KMS-11 (cell line): ENCODE data around the gene MYO1H.

Experiments
- H2AFZ ChIP-seq: fragments of 200-600 bp; sonication (generic); 2 replicates; pipeline ENCODE4 v1.6.1; 2016; ENCODE audit warnings: antibody characterized with exemption, mixed run types, low read depth
- H3K27ac ChIP-seq: fragments of 200-600 bp; sonication (generic); 2 replicates; pipeline ENCODE4 v1.6.1; 2016; ENCODE audit warnings: mild to moderate bottlenecking, mixed run types
- H3K27me3 ChIP-seq: fragments of 200-600 bp; sonication (generic); 2 replicates; pipeline ENCODE4 v1.6.1; 2017; ENCODE audit warnings: mild to moderate bottlenecking, low read depth, mixed run types, moderate library complexity; ENCODE audit not compliant: insufficient read depth
- H3K36me3 ChIP-seq: fragments of 200-600 bp; sonication (generic); 2 replicates; pipeline ENCODE4 v1.6.1; 2017; ENCODE audit warnings: mild to moderate bottlenecking, mixed run types; ENCODE audit not compliant: insufficient read depth
- H3K4me1 ChIP-seq: fragments of 200-600 bp; sonication (generic); 2 replicates; pipeline ENCODE4 v1.6.1; 2016; ENCODE audit warnings: mild to moderate bottlenecking, low read depth, mixed run types; ENCODE audit not compliant: poor library complexity, severe bottlenecking
- H3K4me2 ChIP-seq: fragments of 200-600 bp; sonication (generic); 2 replicates; pipeline ENCODE4 v1.7.0; 2016; ENCODE audit warnings: mild to moderate bottlenecking, mixed run types
- H3K4me3 ChIP-seq: fragments of 200-600 bp; sonication (generic); IDR thresholded peaks from 2 replicates; pipeline ENCODE4 v1.6.1; 2017; ENCODE audit warnings: low read depth, low read length, mixed read lengths; ENCODE audit not compliant: insufficient read depth
- H3K79me2 ChIP-seq: fragments of 200-600 bp; sonication (generic); 2 replicates; pipeline ENCODE4 v1.6.1; 2016; ENCODE audit warnings: low read depth, mixed run types; ENCODE audit not compliant: insufficient read depth
- H3K9ac ChIP-seq: fragments of 200-600 bp; sonication (generic); 2 replicates; pipeline ENCODE4 v1.6.1; 2016; ENCODE audit warnings: mild to moderate bottlenecking, mixed run types
- H4K20me1 ChIP-seq: fragments of 200-600 bp; sonication (generic); 2 replicates; pipeline ENCODE4 v1.6.1; 2016; ENCODE audit warnings: mild to moderate bottlenecking, mixed run types; ENCODE audit not compliant: insufficient read depth
- TF ChIP-seq, protein P1 (sequence below): fragments of 200-600 bp; sonication (generic); conservative IDR thresholded peaks from 2 replicates; pipeline ENCODE4 v1.6.1; 2017; ENCODE audit warnings: low read depth, mild to moderate bottlenecking, antibody characterized with exemption, low read length, moderate library complexity, mixed read lengths

The MYO1H gene

DNA sequence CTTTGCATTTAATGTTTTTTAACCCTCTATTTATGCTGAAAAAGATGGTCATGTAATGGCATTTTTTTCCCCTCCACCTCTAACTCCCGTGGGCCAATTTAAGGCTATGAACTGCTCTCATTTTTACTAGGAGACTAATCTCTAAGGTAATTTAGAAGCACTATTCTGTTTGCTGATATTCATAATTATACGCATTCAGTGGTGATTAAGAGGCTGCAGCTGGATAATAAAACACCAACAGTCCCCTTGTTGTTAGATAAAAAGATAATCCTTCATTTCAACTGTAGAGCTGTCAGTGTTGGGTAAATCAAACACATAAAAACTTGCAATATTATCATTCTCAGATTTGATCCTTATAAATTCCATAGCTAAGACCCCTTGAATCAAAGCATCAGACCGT lies 8.9 kb downstream of the MYO1H start:
- Histone ChIP-seq H3K79me2 (no peaks in the 10 kb centered on the region), H3K36me3 (no peaks in the 10 kb centered on the region), H3K4me3 (no peak overlapping the region), H2AFZ (no peak overlapping the region), H3K4me2 (no peak overlapping the region), H3K9ac (no peak overlapping the region), H3K4me1 (peaks cover 20% of the 10 kb centered on the region), H3K27ac (no peak overlapping the region), H3K27me3 (no peaks in the 10 kb centered on the region), H4K20me1 (no peaks in the 10 kb centered on the region)
- TF ChIP-seq, protein P1, sequence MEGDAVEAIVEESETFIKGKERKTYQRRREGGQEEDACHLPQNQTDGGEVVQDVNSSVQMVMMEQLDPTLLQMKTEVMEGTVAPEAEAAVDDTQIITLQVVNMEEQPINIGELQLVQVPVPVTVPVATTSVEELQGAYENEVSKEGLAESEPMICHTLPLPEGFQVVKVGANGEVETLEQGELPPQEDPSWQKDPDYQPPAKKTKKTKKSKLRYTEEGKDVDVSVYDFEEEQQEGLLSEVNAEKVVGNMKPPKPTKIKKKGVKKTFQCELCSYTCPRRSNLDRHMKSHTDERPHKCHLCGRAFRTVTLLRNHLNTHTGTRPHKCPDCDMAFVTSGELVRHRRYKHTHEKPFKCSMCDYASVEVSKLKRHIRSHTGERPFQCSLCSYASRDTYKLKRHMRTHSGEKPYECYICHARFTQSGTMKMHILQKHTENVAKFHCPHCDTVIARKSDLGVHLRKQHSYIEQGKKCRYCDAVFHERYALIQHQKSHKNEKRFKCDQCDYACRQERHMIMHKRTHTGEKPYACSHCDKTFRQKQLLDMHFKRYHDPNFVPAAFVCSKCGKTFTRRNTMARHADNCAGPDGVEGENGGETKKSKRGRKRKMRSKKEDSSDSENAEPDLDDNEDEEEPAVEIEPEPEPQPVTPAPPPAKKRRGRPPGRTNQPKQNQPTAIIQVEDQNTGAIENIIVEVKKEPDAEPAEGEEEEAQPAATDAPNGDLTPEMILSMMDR = no peak

DNA sequence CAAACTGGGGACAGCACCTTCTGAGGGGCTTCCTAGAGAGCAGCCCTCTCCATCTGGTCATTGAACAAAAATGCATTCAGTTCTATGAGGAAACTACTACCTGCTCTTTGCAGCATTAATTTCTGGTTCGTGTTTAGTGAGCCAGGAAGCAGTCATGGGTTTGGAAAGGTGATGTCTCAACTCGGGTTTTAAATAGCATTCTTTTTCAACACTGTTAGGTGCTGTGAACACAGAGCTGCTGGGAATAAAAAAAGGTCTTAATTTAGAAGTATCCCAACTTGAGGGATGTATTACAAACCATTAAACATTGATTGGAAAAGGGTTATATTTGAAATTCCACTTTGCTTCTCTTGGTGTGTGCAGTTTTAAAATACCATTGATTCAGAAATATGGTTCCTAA lies 9.3 kb downstream of the MYO1H start:
- no peak overlapping the region for H3K27ac ChIP-seq
- H3K4me3 ChIP-seq = no peak overlapping the region
- H4K20me1 ChIP-seq = no peaks in the 10 kb centered on the region
- H3K4me2 ChIP-seq = no peak overlapping the region
- no peaks in the 10 kb centered on the region for H3K79me2 ChIP-seq
- no peaks in the 10 kb centered on the region for H3K27me3 ChIP-seq
- H3K36me3 ChIP-seq = no peaks in the 10 kb centered on the region
- peaks cover 20% of the 10 kb centered on the region for H3K4me1 ChIP-seq
- TF ChIP-seq, protein P1 = no peak
- no peak overlapping the region for H2AFZ ChIP-seq
- no peak overlapping the region for H3K9ac ChIP-seq

- peak overlapping the region; percentile 17; the same call in 1 of the 2 replicates for H3K27ac ChIP-seq
- H3K4me3 ChIP-seq = no peak overlapping the region
- no peaks in the 10 kb centered on the region for H4K20me1 ChIP-seq
- TF ChIP-seq, protein P1 = no peak
- peaks cover 20% of the 10 kb centered on the region for H3K4me1 ChIP-seq
- H2AFZ ChIP-seq = 0 out of 2 replicates have a peak overlapping the region, but pooled peaks have one; percentile 22
- H3K36me3 ChIP-seq = no peaks in the 10 kb centered on the region
- H3K27me3 ChIP-seq = no peaks in the 10 kb centered on the region
- no peaks in the 10 kb centered on the region for H3K79me2 ChIP-seq
- H3K4me2 ChIP-seq = peak overlapping the region; percentile 29; the same call in 1 of the 2 replicates
- H3K9ac ChIP-seq = no peak overlapping the region
These were observed 10.6 kb downstream of the MYO1H start for GRCh38 chr12:109358154-109358869.

GRCh38 chr12:109359131-109359690 lies 11.5 kb downstream of the MYO1H start:
- no peaks in the 10 kb centered on the region for H3K79me2 ChIP-seq
- TF ChIP-seq, protein P1 = no peak
- no peaks in the 10 kb centered on the region for H3K27me3 ChIP-seq
- 0 out of 2 replicates have a peak overlapping the region, but pooled peaks have one; percentile 29 for H3K4me2 ChIP-seq
- no peaks in the 10 kb centered on the region for H4K20me1 ChIP-seq
- H3K27ac ChIP-seq = no peak overlapping the region
- H2AFZ ChIP-seq = no peak overlapping the region
- no peak overlapping the region for H3K4me3 ChIP-seq
- H3K9ac ChIP-seq = no peak overlapping the region
- peaks cover 20% of the 10 kb centered on the region for H3K4me1 ChIP-seq
- no peaks in the 10 kb centered on the region for H3K36me3 ChIP-seq
